GM18508 (cell line): ENCODE results near the gene IL9.

Experiments used
- ATAC-seq: cut with Tn5 transposase; IDR thresholded peaks from one replicate; pipeline ENCODE4 v1.9.1; 2021; ENCODE audit warnings: moderate number of reproducible peaks; ENCODE audit not compliant: insufficient read depth, unreplicated experiment

The IL9 gene

DNA sequence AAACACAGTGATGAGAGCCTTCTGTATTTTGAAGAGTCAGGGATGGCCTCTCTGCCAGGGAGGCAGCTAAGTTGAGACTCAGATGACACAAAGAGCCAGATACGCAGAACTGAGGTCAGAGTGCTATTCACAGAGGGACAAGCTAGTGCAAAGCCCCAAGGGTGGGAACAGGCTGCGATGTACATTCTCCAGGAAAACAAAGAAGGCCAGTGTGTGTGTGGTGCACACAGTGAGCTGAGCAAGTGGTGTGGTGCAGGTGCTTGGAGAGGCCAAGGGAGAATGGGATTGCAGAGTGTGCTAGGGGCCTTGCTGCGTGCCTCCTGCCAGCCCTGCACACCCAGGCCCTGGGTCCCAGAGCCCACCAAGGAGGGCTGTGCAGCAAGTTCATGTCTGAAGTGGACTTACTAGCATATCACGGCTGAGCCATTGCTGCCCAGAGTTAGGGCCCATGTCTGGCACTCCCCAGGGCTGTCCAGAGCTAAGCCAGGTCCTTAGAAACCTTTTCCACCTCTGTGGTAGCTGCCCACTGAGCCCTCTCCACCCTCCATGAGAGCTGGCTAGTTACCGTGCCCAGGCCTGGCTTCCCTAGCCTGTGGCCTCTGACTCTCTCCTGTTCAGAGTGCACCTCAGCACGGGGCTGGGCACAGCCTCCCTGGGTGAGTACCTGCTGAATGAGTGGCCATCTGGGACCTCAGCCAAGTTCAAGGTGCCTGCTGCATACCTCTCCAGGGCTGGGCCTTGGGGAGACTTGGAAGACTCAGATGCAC lies 51.9 kb downstream of the IL9 start:
- no peak for ATAC-seq

GRCh38 chr5:135842737-135843136 lies 52.9 kb downstream of the IL9 start:
- no peak for ATAC-seq
